HCT116 (cell line): Measurements from ENCODE around the gene ZNF470. TPM values are rescaled to one million over a fixed set of nuclear protein-coding genes. Genes with fewer than 3 reads are reported as not detected.

ENCODE experiments used
- ATAC-seq: fragments of 200-7000 bp; cut with Tn5 transposase; 2 replicates; pipeline ENCODE4 v1.9.1; 2020; ENCODE audit warnings: mild to moderate bottlenecking, moderate library complexity
- BruUV-seq: library from RNA; stranded (reverse); fragments of 400-500 nt; replicated peaks from 2 replicates; lab custom pipeline; 2021; lab: Mats Ljungman, UMichigan
- CTCF ChIA-PET: fragments of 300-600 bp; sonication (Branson Sonifier 250); formaldehyde crosslinking; loops from one replicate; lab custom pipeline; 2021; ENCODE audit warnings: antibody characterized with exemption; lab: Charles Lee
- POLR2A ChIA-PET: fragments of 300-600, 350-600 bp; sonication (Branson Sonifier 250); formaldehyde crosslinking; loops from one replicate; lab custom pipeline; 2021; ENCODE audit warnings: antibody characterized with exemption; lab: Charles Lee
- RAD21 ChIA-PET, 2 experiments: fragments of 300-600 bp; sonication (Branson Sonifier 250); formaldehyde crosslinking; loops; one replicate each; lab custom pipeline; 2023; ENCODE audit warnings: low total read pairs in 2 of 2; ENCODE audit not compliant: uncharacterized antibody in 2 of 2, unreplicated experiment in 2 of 2, low non-redundant PET in 1 of 2; lab: Charles Lee
- DNase-seq: peaks from one replicate; pipeline ENCODE4 v3.0.0-alpha.2; 2010; ENCODE audit warnings: low read depth, low spot score
- H2AFZ ChIP-seq: fragments of 200-600 bp; shearing (Covaris generic), sonication (generic); 2 replicates; pipeline ENCODE4 v1.6.1; 2017; ENCODE audit warnings: low read depth, mixed run types, mixed read lengths, antibody characterized with exemption, low read length; ENCODE audit not compliant: poor library complexity, severe bottlenecking
- H3K27ac ChIP-seq: 2 replicates; pipeline ENCODE4 v1.5.1; 2012; ENCODE audit warnings: low read depth, low read length
- H3K27me3 ChIP-seq: fragments of 200-600 bp; sonication (generic); 2 replicates; pipeline ENCODE4 v1.6.1; 2016; ENCODE audit warnings: mixed run types, low read length, mixed read lengths; ENCODE audit not compliant: insufficient read depth
- H3K36me3 ChIP-seq, 2 experiments: fragments of 200-500 bp in 1 of 2; fragments of 200-600 bp in 1 of 2; sonication (Bioruptor generic) in 1 of 2; sonication (generic) in 1 of 2; 2 replicates each; pipeline versions ENCODE4 v1.5.1 to v1.6.1; 2014 to 2016; ENCODE audit warnings: low read length in 2 of 2, inconsistent platforms in 1 of 2, mixed read lengths in 1 of 2, mixed run types in 1 of 2; ENCODE audit not compliant: insufficient read depth in 2 of 2, control insufficient read depth in 1 of 2
- H3K4me1 ChIP-seq, 2 experiments: fragments of 200-600 bp in 1 of 2; sonication (generic) in 1 of 2; 2 replicates each; pipeline versions ENCODE4 v1.5.1 to v1.6.1; 2012 to 2017; ENCODE audit warnings: low read length in 2 of 2, inconsistent platforms in 1 of 2, mild to moderate bottlenecking in 1 of 2, mixed read lengths in 1 of 2, mixed run types in 1 of 2, moderate library complexity in 1 of 2; ENCODE audit not compliant: insufficient read depth in 2 of 2, control insufficient read depth in 1 of 2
- H3K4me2 ChIP-seq: fragments of 200-600 bp; sonication (generic); 2 replicates; pipeline ENCODE4 v1.6.1; 2017; ENCODE audit warnings: mixed run types, low read length, mixed read lengths
- H3K4me3 ChIP-seq, 2 experiments: fragments of 200-600 bp in 1 of 2; sonication (generic) in 1 of 2; replicated peaks in 1 of 2; 2 replicates each; pipeline ENCODE4 v1.5.1; 2011 to 2016; ENCODE audit warnings: low read length in 2 of 2, control low read depth in 1 of 2, low read depth in 1 of 2, mild to moderate bottlenecking in 1 of 2, mixed read lengths in 1 of 2, mixed run types in 1 of 2
- H3K79me2 ChIP-seq: fragments of 200-600 bp; sonication (generic); 2 replicates; pipeline ENCODE4 v1.6.1; 2017; ENCODE audit warnings: mild to moderate bottlenecking, mixed run types, low read length, moderate library complexity, mixed read lengths; ENCODE audit not compliant: insufficient read depth
- H3K9ac ChIP-seq: fragments of 200-600 bp; sonication (generic); 2 replicates; pipeline ENCODE4 v1.6.1; 2016; ENCODE audit warnings: low read length, mixed read lengths
- H3K9me2 ChIP-seq: fragments of 200-600 bp; sonication (generic), shearing (Covaris generic); 2 replicates; pipeline ENCODE4 v1.6.1; 2017; ENCODE audit warnings: mixed run types, mild to moderate bottlenecking, moderate library complexity; ENCODE audit not compliant: insufficient read depth
- H3K9me3 ChIP-seq, 2 experiments: fragments of 200-500 bp in 1 of 2; fragments of 200-600 bp in 1 of 2; sonication (Bioruptor generic) in 1 of 2; sonication (generic) in 1 of 2; 2 replicates each; pipeline ENCODE4 v1.6.1; 2014 to 2017; ENCODE audit warnings: low read length in 2 of 2, mixed read lengths in 2 of 2, inconsistent platforms in 1 of 2, low read depth in 1 of 2, mild to moderate bottlenecking in 1 of 2, mixed run types in 1 of 2, moderate library complexity in 1 of 2; ENCODE audit not compliant: control insufficient read depth in 1 of 2, insufficient read depth in 1 of 2
- H4K20me1 ChIP-seq: fragments of 200-600 bp; sonication (generic), shearing (Covaris generic); 2 replicates; pipeline ENCODE4 v1.6.1; 2017; ENCODE audit warnings: mixed run types, mild to moderate bottlenecking, moderate library complexity; ENCODE audit not compliant: insufficient read depth
- ATF3 ChIP-seq: IDR thresholded peaks from 2 replicates; pipeline ENCODE4 v1.6.1; 2012
- CBX3 ChIP-seq: IDR thresholded peaks from 2 replicates; pipeline ENCODE4 v1.6.1; 2012; ENCODE audit warnings: low read depth
- CEBPB ChIP-seq: IDR thresholded peaks from 2 replicates; pipeline ENCODE4 v1.6.1; 2012; ENCODE audit warnings: low read depth
- CTCF ChIP-seq, 3 experiments: fragments of 200-600 bp in 1 of 3; sonication (generic) in 1 of 3; IDR thresholded peaks in 2 of 3; conservative IDR thresholded peaks in 1 of 3; 2 replicates each; pipeline ENCODE4 v1.5.1; 2012 to 2017; ENCODE audit warnings: low read depth in 2 of 3, low read length in 2 of 3, antibody characterized with exemption in 1 of 3, borderline replicate concordance in 1 of 3, control low read depth in 1 of 3, mild to moderate bottlenecking in 1 of 3, mixed read lengths in 1 of 3, mixed run types in 1 of 3, moderate library complexity in 1 of 3; ENCODE audit not compliant: insufficient read depth in 1 of 3
- ELF1 ChIP-seq: IDR thresholded peaks from 2 replicates; pipeline ENCODE4 v1.6.1; 2012; ENCODE audit warnings: low read depth, borderline replicate concordance
- EZH2 ChIP-seq: fragments of 200-600 bp; sonication (generic); IDR thresholded peaks from 2 replicates; pipeline ENCODE4 v1.6.1; 2017; ENCODE audit warnings: antibody characterized with exemption, mixed run types
- EZH2phosphoT487 ChIP-seq: fragments of 200-600 bp; IDR thresholded peaks from 2 replicates; pipeline ENCODE4 v1.6.1; 2018; ENCODE audit warnings: antibody characterized with exemption, borderline replicate concordance
- FOSL1 ChIP-seq: IDR thresholded peaks from 2 replicates; pipeline ENCODE4 v1.6.1; 2012; ENCODE audit warnings: low read depth
- MAX ChIP-seq: IDR thresholded peaks from 2 replicates; pipeline ENCODE4 v1.6.1; 2012
- POLR2A ChIP-seq: IDR thresholded peaks from 2 replicates; pipeline ENCODE4 v1.7.0; 2011; ENCODE audit warnings: borderline replicate concordance; ENCODE audit not compliant: insufficient read depth, insufficient read length; ENCODE audit errors: extremely low read depth
- POLR2AphosphoS5 ChIP-seq: IDR thresholded peaks from 2 replicates; pipeline ENCODE4 v1.6.1; 2011; ENCODE audit warnings: mild to moderate bottlenecking, low read depth, low read length, moderate library complexity
- RAD21 ChIP-seq: IDR thresholded peaks from 2 replicates; pipeline ENCODE4 v1.6.1; 2012; ENCODE audit warnings: low read depth, mild to moderate bottlenecking
- SIN3A ChIP-seq: IDR thresholded peaks from 2 replicates; pipeline ENCODE4 v1.6.1; 2012; ENCODE audit warnings: low read depth
- SP1 ChIP-seq: IDR thresholded peaks from 2 replicates; pipeline ENCODE4 v1.6.1; 2012; ENCODE audit warnings: low read depth
- TCF7L2 ChIP-seq: IDR thresholded peaks from 2 replicates; pipeline ENCODE4 v1.7.0; 2011; ENCODE audit warnings: borderline replicate concordance, inconsistent platforms; ENCODE audit not compliant: insufficient read depth, insufficient read length; ENCODE audit errors: extremely low read depth
- YY1 ChIP-seq: IDR thresholded peaks from 2 replicates; pipeline ENCODE4 v1.6.1; 2011; ENCODE audit warnings: low read length, low read depth, moderate library complexity, mild to moderate bottlenecking; ENCODE audit not compliant: insufficient replicate concordance; ENCODE audit errors: extremely low read depth
- intact Hi-C: fragments of 100-400 bp; cut with micrococcal nuclease; formaldehyde crosslinking; loops from 2 replicates; pipeline ENCODE4 v1.10.0; 2022
- total RNA-seq: library from RNA; stranded (reverse); gene quantifications from one replicate; pipeline ENCODE4 v1.2.1, GENCODE V29; 2021; ENCODE audit not compliant: unreplicated experiment

Gene ZNF470
- total RNA-seq, 1 experiment from 2014 or later = not detected

- Histone ChIP-seq H3K9ac (no peak overlapping the region), H4K20me1 (no peaks in the 10 kb centered on the region), H3K4me2 (no peak overlapping the region), H3K9me3 (peaks cover 13 to 32% of the 10 kb centered on the region in 2 experiments; a peak in 2 of 4 replicates), H3K27ac (no peak overlapping the region), H3K4me1 (no peaks in the 10 kb centered on the region), H3K36me3 (no peaks in the 10 kb centered on the region), H3K79me2 (no peaks in the 10 kb centered on the region), H3K27me3 (no peaks in the 10 kb centered on the region), H3K9me2 (no peaks in the 10 kb centered on the region), H2AFZ (no peak overlapping the region), H3K4me3 (no peak overlapping the region)
- intact Hi-C loops = no loop called here
- ChIA-PET POLR2A (no interaction called here), RAD21 (no interaction called here), CTCF (no interaction called here)
- BruUV-seq = no TSS peak
- TF ChIP-seq SP1 (no peak), CBX3 (no peak), FOSL1 (no peak)
- ATAC-seq = no peak
- DNase-seq = no peak
Observed at GRCh38 chr19:56566904-56567273, 379 bp upstream of the ZNF470 start.

- RAD21 ChIA-PET = no interaction called here
- POLR2A ChIA-PET = no interaction called here
Observed at GRCh38 chr19:56572589-56572988, 5.3 kb downstream of the ZNF470 start.

More at GRCh38 chr19:56572589-56572988, 5.3 kb downstream of the ZNF470 start:
- H3K4me2 ChIP-seq = no peak overlapping the region
- H3K4me3 ChIP-seq = no peak overlapping the region
- ATAC-seq (no peak), DNase-seq (no peak)
- intact Hi-C loops = no loop called here
- H3K9me2 ChIP-seq = no peaks in the 10 kb centered on the region
- no peaks in the 10 kb centered on the region for H3K36me3 ChIP-seq
- H2AFZ ChIP-seq = no peak overlapping the region
- CTCF ChIA-PET = no interaction called here
- no peaks in the 10 kb centered on the region for H3K27me3 ChIP-seq
- no peaks in the 10 kb centered on the region for H4K20me1 ChIP-seq
- TF ChIP-seq MAX = no peak
- TF ChIP-seq POLR2AphosphoS5 = no peak
- TF ChIP-seq SP1 = no peak
- no peak for TF ChIP-seq FOSL1
- TF ChIP-seq ATF3 = no peak
- TF ChIP-seq CTCF (IDR thresholded peaks at IDR 0.05 in 2 of 3, conservative IDR thresholded peaks at IDR 0.05 in 1 of 3; ENCODE audit: borderline replicate concordance in 1 of 3, insufficient read depth in 1 of 3, low read depth in 2 of 3, low read length in 2 of 3) = no peak
- TF ChIP-seq TCF7L2 = no peak
- no peak for TF ChIP-seq EZH2
- no peak for TF ChIP-seq POLR2A
- no peak for TF ChIP-seq CEBPB
- no peak for TF ChIP-seq ELF1
- no peak for TF ChIP-seq EZH2phosphoT487
- TF ChIP-seq YY1 = no peak
- no peak for TF ChIP-seq RAD21
- TF ChIP-seq SIN3A = no peak
- H3K79me2 ChIP-seq = no peaks in the 10 kb centered on the region
- BruUV-seq = no TSS peak
- no peak overlapping the region for H3K9ac ChIP-seq
- no peak overlapping the region for H3K27ac ChIP-seq
- no peaks in the 10 kb centered on the region for H3K4me1 ChIP-seq
- H3K9me3 ChIP-seq = peaks cover 26 to 29% of the 10 kb centered on the region in 2 experiments; a peak in 3 of 4 replicates
